ENCODE results near the gene TPST1. TPM values are rescaled to one million over a fixed set of nuclear protein-coding genes. Genes with fewer than 3 reads are reported as not detected.

Gene TPST1
- total RNA-seq, 4 donors from 2014 or later, result 24.5 to 60.4 (median 28.2) TPM

DNA sequence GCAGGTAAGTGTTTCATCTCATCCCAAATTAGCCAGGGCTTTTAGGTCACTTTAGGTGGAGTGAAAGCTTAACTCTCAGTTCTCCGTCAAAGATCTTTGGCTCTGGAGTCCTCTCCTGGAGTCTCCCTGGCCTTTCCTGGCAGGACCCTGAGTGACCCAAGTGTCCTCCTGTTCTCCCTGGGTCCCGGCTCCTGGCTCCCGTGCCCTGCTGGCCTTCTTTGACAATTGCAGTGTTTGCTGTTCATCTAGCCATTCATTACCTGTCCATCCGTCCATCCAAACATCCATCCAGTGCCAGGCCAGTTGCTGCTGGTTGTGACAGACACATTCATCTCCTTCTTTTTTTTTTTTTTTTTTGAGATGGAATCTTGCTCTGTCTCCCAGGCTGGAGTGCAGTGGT lies 6.2 kb upstream of the TPST1 start:
- H3K9me3 ChIP-seq, result no peaks in the 10 kb centered on the region
- no peak for DNase-seq
- H3K36me3 ChIP-seq, result no peaks in the 10 kb centered on the region
- no peaks in the 10 kb centered on the region for H3K27me3 ChIP-seq
- 89 to 91% methylated on average over 4 of the region's 4 CpGs for WGBS, 2 donors
- no peak overlapping the region for H3K27ac ChIP-seq
- TF ChIP-seq CTCF (IDR thresholded peaks at IDR 0.05) (no peak), POLR2A (IDR thresholded peaks at IDR 0.05) (no peak)
- no peak overlapping the region for H3K4me3 ChIP-seq (replicated peaks in 1 of 3)
- no peaks in the 10 kb centered on the region for H3K4me1 ChIP-seq
- intact Hi-C loops (cut with DNase I), result no loop called here

DNA sequence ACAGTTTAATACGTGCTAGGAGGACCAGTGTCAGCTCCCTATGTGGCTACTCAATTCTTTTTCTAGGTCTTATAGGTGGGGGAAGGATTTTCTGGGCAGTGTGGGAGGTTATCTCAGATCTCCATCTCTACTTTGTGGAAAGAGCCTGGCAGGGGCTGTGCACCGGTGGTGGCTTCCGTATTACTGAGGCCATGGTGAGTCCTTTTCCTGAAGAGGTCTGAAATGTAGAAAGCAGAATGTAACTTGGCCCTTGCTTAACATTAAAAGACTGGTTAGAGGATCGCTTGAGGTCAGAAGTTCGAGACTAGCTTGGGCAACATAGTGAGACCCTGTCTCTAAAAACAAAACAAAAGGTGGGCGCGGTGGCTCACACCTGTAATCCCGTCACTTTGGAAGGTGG lies 2.7 kb upstream of the TPST1 start:
- Histone ChIP-seq H3K27me3 (no peaks in the 10 kb centered on the region), H3K36me3 (no peaks in the 10 kb centered on the region), H3K9me3 (no peaks in the 10 kb centered on the region), H3K27ac (no peak overlapping the region), H3K4me1 (peaks cover 14 to 16% of the 10 kb centered on the region in 2 donors), H3K4me3 (replicated peaks in 1 of 3) (no peak overlapping the region)
- WGBS, 2 donors, result 68 to 69% methylated on average over 8 of the region's 8 CpGs
- intact Hi-C loops (cut with DNase I), result loop anchor here (10.0 kb wide), 1 partner anchor 212 kb away; no protein-coding TSS in a partner anchor
- no peak for TF ChIP-seq POLR2A (IDR thresholded peaks at IDR 0.05)
- no peak for DNase-seq

DNA sequence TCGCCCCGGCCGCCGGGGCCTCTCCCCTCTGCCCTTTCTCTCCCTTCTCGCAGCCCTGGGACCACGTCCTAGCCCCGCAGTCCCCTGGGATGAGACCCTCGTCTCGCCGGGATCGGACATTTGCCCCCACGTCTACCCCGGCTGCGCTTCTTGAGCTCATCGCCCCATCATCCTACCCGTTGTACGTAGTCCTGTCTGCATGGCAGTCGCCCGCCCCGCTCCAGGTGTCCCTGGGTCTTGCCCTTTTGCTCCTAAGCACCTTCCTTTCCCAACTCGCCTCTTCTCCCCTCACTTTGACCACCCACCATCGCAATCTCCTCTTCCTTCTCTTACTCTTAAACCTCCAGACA lies 582 bp downstream of the TPST1 start:
- peak; percentile 35 to 36 for DNase-seq
- H3K27ac ChIP-seq, result peak overlapping the region; percentile 70 to 80 (median 77)
- intact Hi-C loops (cut with DNase I), result loop anchor here (10.0 kb wide), 1 partner anchor 209 kb away; no protein-coding TSS in a partner anchor
- H3K9me3 ChIP-seq, result no peaks in the 10 kb centered on the region
- H3K27me3 ChIP-seq, result no peaks in the 10 kb centered on the region
- TF ChIP-seq CTCF (IDR thresholded peaks at IDR 0.05) (no peak), POLR2A (IDR thresholded peaks at IDR 0.05) (no peak)
- no peaks in the 10 kb centered on the region for H3K36me3 ChIP-seq
- 1 to 7% methylated on average over 18 to 21 of the region's 22 CpGs for WGBS, 2 donors
- H3K4me1 ChIP-seq, result peaks cover 14 to 16% of the 10 kb centered on the region in 2 donors
- peak overlapping the region; percentile 64 to 93 (median 83) for H3K4me3 ChIP-seq (replicated peaks in 1 of 3)

DNA sequence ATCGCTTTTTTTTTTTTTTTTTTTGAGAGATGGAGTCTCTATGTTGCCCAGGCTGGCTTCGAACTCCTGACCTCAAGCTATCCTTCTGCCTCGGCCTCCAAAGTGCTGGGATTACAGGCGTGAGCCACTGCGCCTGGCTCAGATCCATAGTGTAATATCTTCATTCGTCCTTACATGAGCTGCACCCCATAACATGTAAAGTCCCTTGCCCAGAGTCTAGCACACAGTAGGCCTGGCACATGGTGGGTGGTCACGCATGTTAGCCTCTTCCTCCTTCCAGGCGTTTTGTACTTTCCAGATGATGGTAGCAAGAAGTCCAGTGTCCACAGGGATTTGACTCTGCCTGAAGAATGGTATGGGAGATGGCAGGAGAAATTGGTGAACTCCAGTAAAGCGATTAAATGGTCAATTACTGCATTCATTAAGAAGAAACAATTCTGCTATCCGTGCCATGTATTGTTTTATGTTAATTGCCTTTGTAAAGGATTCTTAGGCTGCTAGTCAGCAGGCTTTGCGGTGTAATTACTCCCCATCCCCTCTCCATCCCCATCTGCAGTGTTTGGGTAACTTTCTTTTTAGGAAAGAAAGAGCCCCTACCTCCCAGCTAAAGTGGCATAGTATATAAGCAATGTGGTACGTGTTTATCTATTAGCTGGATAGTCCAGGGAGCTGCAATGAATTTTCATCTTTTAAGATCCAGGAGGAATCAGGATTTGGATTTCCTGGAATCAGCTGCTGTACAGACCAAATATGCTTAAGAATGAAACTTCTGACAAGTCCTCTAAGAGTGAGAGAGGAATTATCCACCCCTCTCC lies 1.2 kb downstream of the TPST1 start:
- Histone ChIP-seq H3K27ac (peak overlapping the region in 2 of 3 donors; percentile 37 to 70), H3K4me1 (peaks cover 14 to 16% of the 10 kb centered on the region in 2 donors)
- intact Hi-C loops (cut with DNase I), result loop anchor here (10.0 kb wide), 1 partner anchor 208 kb away; no protein-coding TSS in a partner anchor

GRCh38 chr7:66206934-66207240 lies 1.8 kb downstream of the TPST1 start:
- Histone ChIP-seq H3K4me3 (replicated peaks in 1 of 3) (no peak overlapping the region), H3K27ac (peak overlapping the region in 1 of 3 donors; percentile 37), H3K36me3 (no peaks in the 10 kb centered on the region), H3K27me3 (no peaks in the 10 kb centered on the region), H3K4me1 (peaks cover 14 to 16% of the 10 kb centered on the region in 2 donors), H3K9me3 (no peaks in the 10 kb centered on the region)
- WGBS, 2 donors, result 26 to 38% methylated on average over 5 of the region's 5 CpGs
- TF ChIP-seq POLR2A (IDR thresholded peaks at IDR 0.05), result no peak
- TF ChIP-seq CTCF (IDR thresholded peaks at IDR 0.05), result no peak
- DNase-seq, result no peak
- intact Hi-C loops (cut with DNase I), result loop anchor here (10.0 kb wide), 1 partner anchor 208 kb away; no protein-coding TSS in a partner anchor

More for the DNA sequence above, 1.2 kb downstream of the TPST1 start:
- TF ChIP-seq CTCF (IDR thresholded peaks at IDR 0.05) (no peak), POLR2A (IDR thresholded peaks at IDR 0.05) (no peak)
- Histone ChIP-seq H3K4me3 (replicated peaks in 1 of 3) (peak overlapping the region; percentile 64 to 93 (median 83)), H3K27me3 (no peaks in the 10 kb centered on the region), H3K9me3 (no peaks in the 10 kb centered on the region), H3K36me3 (no peaks in the 10 kb centered on the region)
- WGBS, 2 donors, result 50 to 54% methylated on average over 12 of the region's 12 CpGs
- no peak for DNase-seq

All from thyroid gland (tissue), 4 donors.